Upper lobe of left lung (tissue), 4 donors: ENCODE measurements around the gene CST11.

Experiments used
- POLR2A ChIP-seq, 4 donors: fragments of 450-650 bp; IDR thresholded peaks; one replicate each; pipeline ENCODE4 v1.5.1; 2016 to 2017; ENCODE audit warnings: antibody characterized with exemption in 4 of 4, mild to moderate bottlenecking in 2 of 4
- POLR2AphosphoS5 ChIP-seq, 2 donors: sonication (generic); formaldehyde crosslinking; IDR thresholded peaks; one replicate each; pipeline ENCODE4 v1.5.1; 2017; ENCODE audit warnings: antibody characterized with exemption in 2 of 2
- TF ChIP-seq, protein P1 (sequence below), 6 experiments: fragments of 450-650 bp in 4 of 6; fragments of 200-600 bp in 2 of 6; sonication (generic) in 2 of 6; IDR thresholded peaks; one replicate each; pipeline ENCODE4 v1.5.1; 2016 to 2019; ENCODE audit warnings: antibody characterized with exemption in 6 of 6

DNA sequence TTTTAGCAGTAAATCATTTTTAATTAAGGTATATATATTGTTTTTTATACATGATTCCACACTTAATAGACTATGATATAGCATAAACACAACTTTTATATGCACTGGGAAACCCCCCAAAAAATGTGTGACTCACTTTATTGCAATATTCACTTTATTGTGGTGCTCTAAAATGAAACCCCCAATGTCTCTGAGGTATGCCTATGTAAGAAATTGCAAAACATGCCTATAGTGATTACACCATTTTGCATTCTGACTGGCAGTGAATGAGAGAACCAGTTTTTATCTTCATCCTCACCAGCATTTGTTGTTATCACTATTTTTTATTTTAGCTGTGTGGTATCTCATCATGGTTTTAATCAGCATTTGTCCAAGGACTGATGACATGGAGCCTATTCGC, 8.5 kb upstream of the CST11 start:
- TF ChIP-seq POLR2A (IDR thresholded peaks at IDR 0.05), result no peak
- TF ChIP-seq, protein P1, sequence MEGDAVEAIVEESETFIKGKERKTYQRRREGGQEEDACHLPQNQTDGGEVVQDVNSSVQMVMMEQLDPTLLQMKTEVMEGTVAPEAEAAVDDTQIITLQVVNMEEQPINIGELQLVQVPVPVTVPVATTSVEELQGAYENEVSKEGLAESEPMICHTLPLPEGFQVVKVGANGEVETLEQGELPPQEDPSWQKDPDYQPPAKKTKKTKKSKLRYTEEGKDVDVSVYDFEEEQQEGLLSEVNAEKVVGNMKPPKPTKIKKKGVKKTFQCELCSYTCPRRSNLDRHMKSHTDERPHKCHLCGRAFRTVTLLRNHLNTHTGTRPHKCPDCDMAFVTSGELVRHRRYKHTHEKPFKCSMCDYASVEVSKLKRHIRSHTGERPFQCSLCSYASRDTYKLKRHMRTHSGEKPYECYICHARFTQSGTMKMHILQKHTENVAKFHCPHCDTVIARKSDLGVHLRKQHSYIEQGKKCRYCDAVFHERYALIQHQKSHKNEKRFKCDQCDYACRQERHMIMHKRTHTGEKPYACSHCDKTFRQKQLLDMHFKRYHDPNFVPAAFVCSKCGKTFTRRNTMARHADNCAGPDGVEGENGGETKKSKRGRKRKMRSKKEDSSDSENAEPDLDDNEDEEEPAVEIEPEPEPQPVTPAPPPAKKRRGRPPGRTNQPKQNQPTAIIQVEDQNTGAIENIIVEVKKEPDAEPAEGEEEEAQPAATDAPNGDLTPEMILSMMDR (IDR thresholded peaks at IDR 0.05), result no peak
- no peak for TF ChIP-seq POLR2AphosphoS5 (IDR thresholded peaks at IDR 0.05)
